Nephron progenitor cell (in vitro differentiated cells): Measurements from ENCODE around the gene ASTN2.

Experiments used
- DNase-seq: peaks from one replicate; pipeline ENCODE4 v3.0.0; 2021
- H3K27ac Mint-ChIP-seq: 2 replicates; pipeline ENCODE4 v1.8.0; 2021; ENCODE audit warnings: mild to moderate bottlenecking, moderate library complexity, mixed read lengths
- H3K27me3 Mint-ChIP-seq: 2 replicates; pipeline ENCODE4 v1.8.0; 2021; ENCODE audit warnings: mild to moderate bottlenecking, low read depth, mixed read lengths; ENCODE audit not compliant: poor library complexity
- H3K36me3 Mint-ChIP-seq: 2 replicates; pipeline ENCODE4 v1.8.0; 2021; ENCODE audit warnings: low read depth, mixed read lengths
- H3K4me1 Mint-ChIP-seq: 2 replicates; pipeline ENCODE4 v1.8.0; 2021; ENCODE audit warnings: mixed read lengths
- H3K4me3 Mint-ChIP-seq: 2 replicates; pipeline ENCODE4 v1.8.0; 2021; ENCODE audit warnings: mild to moderate bottlenecking, moderate library complexity, mixed read lengths
- H3K9me3 Mint-ChIP-seq: 2 replicates; pipeline ENCODE4 v1.8.0; 2021; ENCODE audit warnings: mild to moderate bottlenecking, moderate library complexity, mixed read lengths
- CTCF ChIP-seq: fragments of 200-600 bp; sonication (generic); IDR thresholded peaks from 2 replicates; pipeline ENCODE4 v1.5.0; 2021; ENCODE audit warnings: antibody characterized with exemption

ASTN2 gene

GRCh38 chr9:116873937-116874914 is 540.6 kb downstream of the ASTN2 start:
- DNase-seq = no peak
- Mint-ChIP-seq H3K4me3 (no peak overlapping the region), H3K9me3 (peaks cover 20% of the 10 kb centered on the region), H3K27ac (no peak overlapping the region), H3K4me1 (no peaks in the 10 kb centered on the region), H3K36me3 (peaks cover 4% of the 10 kb centered on the region), H3K27me3 (peaks cover 11% of the 10 kb centered on the region)
- TF ChIP-seq CTCF = no peak

- H3K4me3 Mint-ChIP-seq = no peak overlapping the region
- no peaks in the 10 kb centered on the region for H3K4me1 Mint-ChIP-seq
- peaks cover 20% of the 10 kb centered on the region for H3K9me3 Mint-ChIP-seq
- no peak for DNase-seq
- no peak for TF ChIP-seq CTCF
- H3K36me3 Mint-ChIP-seq = peaks cover 4% of the 10 kb centered on the region
- no peak overlapping the region for H3K27ac Mint-ChIP-seq
- peaks cover 11% of the 10 kb centered on the region for H3K27me3 Mint-ChIP-seq
These were observed 541.4 kb downstream of the ASTN2 start for GRCh38 chr9:116873491-116873890.

- no peak overlapping the region for H3K27ac Mint-ChIP-seq
- H3K9me3 Mint-ChIP-seq = peaks cover 14% of the 10 kb centered on the region
- H3K4me3 Mint-ChIP-seq = no peak overlapping the region
- DNase-seq = no peak
- H3K36me3 Mint-ChIP-seq = no peaks in the 10 kb centered on the region
- H3K4me1 Mint-ChIP-seq = peaks cover 27% of the 10 kb centered on the region
- H3K27me3 Mint-ChIP-seq = peaks cover 4% of the 10 kb centered on the region
- TF ChIP-seq CTCF = no peak
These were observed 544.3 kb downstream of the ASTN2 start for GRCh38 chr9:116870566-116870965.

- no peak for DNase-seq
- TF ChIP-seq CTCF = no peak
- Mint-ChIP-seq H3K4me1 (peaks cover 27% of the 10 kb centered on the region), H3K9me3 (peaks cover 9% of the 10 kb centered on the region), H3K36me3 (no peaks in the 10 kb centered on the region), H3K27me3 (peaks cover 4% of the 10 kb centered on the region), H3K4me3 (no peak overlapping the region), H3K27ac (peak overlapping the region; percentile 90)
These were observed 546.7 kb downstream of the ASTN2 start for GRCh38 chr9:116868201-116868600.

GRCh38 chr9:116861321-116861720 is 553.5 kb downstream of the ASTN2 start:
- Mint-ChIP-seq H3K4me3 (no peak overlapping the region), H3K36me3 (no peaks in the 10 kb centered on the region), H3K27me3 (peaks cover 11% of the 10 kb centered on the region), H3K4me1 (peaks cover 8% of the 10 kb centered on the region), H3K27ac (no peak overlapping the region), H3K9me3 (peaks cover 2% of the 10 kb centered on the region)
- no peak for DNase-seq
- TF ChIP-seq CTCF = no peak
